H9 (cell line): ENCODE data around the gene MRPL39. TPM values are rescaled to one million over a fixed set of nuclear protein-coding genes. Genes with fewer than 3 reads are reported as not detected.

Experiments
- DNase-seq: peaks from one replicate; pipeline ENCODE4 v3.0.0-alpha.2; 2017
- H2AFZ ChIP-seq: one replicate; pipeline ENCODE4 v1.6.1; 2013; ENCODE audit warnings: mild to moderate bottlenecking, low read length, control low read depth, moderate library complexity
- H2AK5ac ChIP-seq: 2 replicates; pipeline ENCODE4 v1.6.1; 2013; ENCODE audit warnings: low read length, control low read depth, mixed read lengths; ENCODE audit not compliant: insufficient read length
- H2BK120ac ChIP-seq: one replicate; pipeline ENCODE4 v1.6.1; 2013; ENCODE audit warnings: low read depth, mild to moderate bottlenecking, low read length, control low read depth, inconsistent platforms; ENCODE audit not compliant: poor library complexity, severe bottlenecking
- H2BK12ac ChIP-seq: 2 replicates; pipeline ENCODE4 v1.6.1; 2013; ENCODE audit warnings: low read length, control low read depth, mixed read lengths, low read depth; ENCODE audit not compliant: insufficient read length
- H2BK15ac ChIP-seq: 2 replicates; pipeline ENCODE4 v1.6.1; 2013; ENCODE audit warnings: low read depth, low read length, control low read depth
- H2BK20ac ChIP-seq: one replicate; pipeline ENCODE4 v1.6.1; 2013; ENCODE audit warnings: low read depth, mild to moderate bottlenecking, low read length, control low read depth, inconsistent platforms; ENCODE audit not compliant: poor library complexity, severe bottlenecking
- H2BK5ac ChIP-seq: 2 replicates; pipeline ENCODE4 v1.6.1; 2013; ENCODE audit warnings: low read length, control low read depth, mixed read lengths; ENCODE audit not compliant: insufficient read length
- H3K14ac ChIP-seq: 2 replicates; pipeline ENCODE4 v1.6.1; 2013; ENCODE audit warnings: low read length, control low read depth; ENCODE audit not compliant: insufficient read depth
- H3K18ac ChIP-seq: 2 replicates; pipeline ENCODE4 v1.6.1; 2013; ENCODE audit warnings: low read depth, mild to moderate bottlenecking, mixed read lengths, low read length, control low read depth; ENCODE audit not compliant: insufficient read length
- H3K23ac ChIP-seq: 2 replicates; pipeline ENCODE4 v1.6.1; 2013; ENCODE audit warnings: low read length, control low read depth, mixed read lengths, low read depth; ENCODE audit not compliant: insufficient read length
- H3K23me2 ChIP-seq: 2 replicates; pipeline ENCODE4 v1.6.1; 2013; ENCODE audit warnings: low read depth, mild to moderate bottlenecking, mixed read lengths, low read length, control low read depth; ENCODE audit not compliant: insufficient read length, poor library complexity, severe bottlenecking
- H3K27ac ChIP-seq: 2 replicates; pipeline ENCODE4 v1.5.1; 2013; ENCODE audit warnings: low read length, control low read depth, mixed read lengths, low read depth; ENCODE audit not compliant: insufficient read length
- H3K27me3 ChIP-seq: 2 replicates; pipeline ENCODE4 v1.6.1; 2013; ENCODE audit warnings: low read length, control low read depth, inconsistent platforms; ENCODE audit not compliant: insufficient read depth
- H3K4ac ChIP-seq: 2 replicates; pipeline ENCODE4 v1.6.1; 2013; ENCODE audit warnings: low read depth, mild to moderate bottlenecking, control low read depth, inconsistent platforms, low read length, moderate library complexity
- H3K4me1 ChIP-seq: 2 replicates; pipeline ENCODE4 v1.6.1; 2013; ENCODE audit warnings: low read length, control low read depth, inconsistent platforms; ENCODE audit not compliant: insufficient read depth
- H3K4me2 ChIP-seq: 2 replicates; pipeline ENCODE4 v1.6.1; 2013; ENCODE audit warnings: low read length, control low read depth, mixed read lengths; ENCODE audit not compliant: insufficient read length, insufficient read depth
- H3K56ac ChIP-seq: 2 replicates; pipeline ENCODE4 v1.6.1; 2013; ENCODE audit warnings: low read depth, mild to moderate bottlenecking, mixed read lengths, low read length, control low read depth; ENCODE audit not compliant: insufficient read length
- H3K79me1 ChIP-seq: 2 replicates; pipeline ENCODE4 v1.6.1; 2013; ENCODE audit warnings: low read depth, mild to moderate bottlenecking, moderate library complexity, low read length, control low read depth, inconsistent platforms; ENCODE audit not compliant: insufficient read depth, poor library complexity, severe bottlenecking
- H3K79me2 ChIP-seq: 2 replicates; pipeline ENCODE4 v1.6.1; 2013; ENCODE audit warnings: low read length, control low read depth, inconsistent platforms; ENCODE audit not compliant: insufficient read depth
- H3K9ac ChIP-seq: 2 replicates; pipeline ENCODE4 v1.6.1; 2013; ENCODE audit warnings: low read length, control low read depth, mixed read lengths; ENCODE audit not compliant: insufficient read length; ENCODE audit errors: extremely low read depth
- H3K9me3 ChIP-seq: one replicate; pipeline ENCODE4 v1.6.1; 2013; ENCODE audit warnings: low read depth, low read length, inconsistent platforms; ENCODE audit not compliant: control insufficient read depth
- H3T11ph ChIP-seq: one replicate; pipeline ENCODE4 v1.6.1; 2013; ENCODE audit warnings: mild to moderate bottlenecking, low read length, control low read depth, inconsistent platforms
- H4K20me1 ChIP-seq: one replicate; pipeline ENCODE4 v1.6.1; 2013; ENCODE audit not compliant: control insufficient read depth, insufficient read length, insufficient read depth
- H4K5ac ChIP-seq: 2 replicates; pipeline ENCODE4 v1.6.1; 2013; ENCODE audit warnings: low read depth, mild to moderate bottlenecking, mixed read lengths, low read length, control low read depth; ENCODE audit not compliant: insufficient read length
- H4K8ac ChIP-seq: replicated peaks from 2 replicates; pipeline ENCODE4 v1.6.1; 2013; ENCODE audit warnings: low read length, control low read depth, mixed read lengths, low read depth; ENCODE audit not compliant: insufficient read length
- H4K91ac ChIP-seq: 2 replicates; pipeline ENCODE4 v1.6.1; 2013; ENCODE audit warnings: low read depth, mild to moderate bottlenecking, moderate library complexity, mixed read lengths, low read length, control low read depth; ENCODE audit not compliant: insufficient read length
- H3K27ac Mint-ChIP-seq, 3 experiments: 2 replicates in 2 of 3; 3 replicates in 1 of 3; pipeline ENCODE4 v1.8.0; 2020 to 2021; ENCODE audit warnings: mixed read lengths in 3 of 3, mild to moderate bottlenecking in 1 of 3, moderate library complexity in 1 of 3
- H3K27me3 Mint-ChIP-seq: 2 replicates; pipeline ENCODE4 v1.8.0; 2021; ENCODE audit warnings: low read depth, mild to moderate bottlenecking, moderate library complexity, mixed read lengths
- H3K36me3 Mint-ChIP-seq, 3 experiments: 2 replicates in 2 of 3; 3 replicates in 1 of 3; pipeline ENCODE4 v1.8.0; 2020 to 2021; ENCODE audit warnings: low read depth in 3 of 3, mixed read lengths in 3 of 3; ENCODE audit not compliant: insufficient read depth in 1 of 3
- H3K4me1 Mint-ChIP-seq, 2 experiments: 2 replicates each; pipeline ENCODE4 v1.8.0; 2020; ENCODE audit warnings: mixed read lengths in 2 of 2
- H3K4me3 Mint-ChIP-seq, 2 experiments: 2 replicates in 1 of 2; 3 replicates in 1 of 2; pipeline ENCODE4 v1.8.0; 2020 to 2021; ENCODE audit warnings: mild to moderate bottlenecking in 2 of 2, mixed read lengths in 2 of 2, moderate library complexity in 1 of 2
- H3K9me3 Mint-ChIP-seq, 2 experiments: 2 replicates in 1 of 2; 3 replicates in 1 of 2; pipeline ENCODE4 v1.8.0; 2020; ENCODE audit warnings: mild to moderate bottlenecking in 2 of 2, mixed read lengths in 2 of 2, moderate library complexity in 1 of 2
- WGBS: extraction: QIAGEN DNeasy Blood & Tissue Kit; methylation state at CpG from one replicate; pipeline ENCODE4 v1.1.7; 2013; ENCODE audit warnings: missing lambda C conversion rate, low lambda C conversion rate, mixed read lengths; ENCODE audit not compliant: insufficient read length; ENCODE audit errors: extremely low coverage; 5-methylcytosine and 5-hydroxymethylcytosine counted together
- total RNA-seq: library from RNA; stranded (reverse); gene quantifications from 2 replicates; pipeline ENCODE4 v1.2.1, GENCODE V29; 2021
- TF ChIP-seq, protein P1 (sequence below): fragments of 200-600 bp; sonication (generic); conservative IDR thresholded peaks from 3 replicates; pipeline ENCODE4 v1.8.0; 2021; ENCODE audit warnings: antibody characterized with exemption, mild to moderate bottlenecking

The MRPL39 gene
- total RNA-seq, 1 experiment from 2014 or later: 58.8 TPM

DNA sequence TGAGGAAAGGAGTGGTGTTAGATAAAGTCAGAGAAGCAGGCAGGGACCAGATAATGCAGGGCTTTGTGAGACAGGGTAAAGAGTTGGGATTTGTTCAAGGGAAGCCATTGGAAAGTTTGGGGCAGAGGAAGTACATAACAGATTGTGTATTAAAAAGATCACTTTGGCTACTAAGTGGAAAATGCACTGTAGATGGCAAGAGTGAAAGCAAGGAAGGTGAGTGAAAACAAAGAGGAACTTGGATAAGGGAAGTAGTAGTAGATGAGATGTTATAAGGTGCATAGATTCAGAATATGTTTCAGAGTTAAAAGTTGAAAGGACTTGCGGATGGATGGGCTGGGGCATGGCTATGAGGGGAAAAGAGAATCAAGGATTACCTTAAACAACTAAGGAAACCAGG lies 17.4 kb downstream of the MRPL39 start:
- Histone ChIP-seq H3K4me2 (no peak overlapping the region), H3K56ac (no peak overlapping the region), H3K9ac (no peak overlapping the region), H2BK15ac (no peak overlapping the region), H2BK5ac (no peak overlapping the region), H3K14ac (no peak overlapping the region), H2BK12ac (no peak overlapping the region), H3T11ph (no peak overlapping the region), H3K79me2 (no peaks in the 10 kb centered on the region), H3K4ac (no peak overlapping the region), H3K9me3 (no peaks in the 10 kb centered on the region), H3K27ac (no peak overlapping the region), H3K4me1 (no peaks in the 10 kb centered on the region), H2BK20ac (no peak overlapping the region), H2AFZ (no peak overlapping the region), H2BK120ac (no peak overlapping the region), H4K5ac (no peak overlapping the region), H4K20me1 (no peaks in the 10 kb centered on the region), H3K27me3 (no peaks in the 10 kb centered on the region), H3K23me2 (no peaks in the 10 kb centered on the region), H4K8ac (no peak overlapping the region), H3K23ac (no peak overlapping the region), H3K18ac (no peak overlapping the region), H4K91ac (no peak overlapping the region), H2AK5ac (no peak overlapping the region), H3K79me1 (no peaks in the 10 kb centered on the region)
- Mint-ChIP-seq H3K4me3 (no peak overlapping the region), H3K27ac (no peak overlapping the region), H3K27me3 (no peaks in the 10 kb centered on the region), H3K36me3 (peaks cover 4 to 70% (median 57%) of the 10 kb centered on the region in 3 experiments; a peak in 6 of 7 replicates), H3K4me1 (no peaks in the 10 kb centered on the region), H3K9me3 (no peaks in the 10 kb centered on the region)
- WGBS: no CpG with 5 or more reads among the region's 1 CpG
- no peak for DNase-seq
- TF ChIP-seq, protein P1, sequence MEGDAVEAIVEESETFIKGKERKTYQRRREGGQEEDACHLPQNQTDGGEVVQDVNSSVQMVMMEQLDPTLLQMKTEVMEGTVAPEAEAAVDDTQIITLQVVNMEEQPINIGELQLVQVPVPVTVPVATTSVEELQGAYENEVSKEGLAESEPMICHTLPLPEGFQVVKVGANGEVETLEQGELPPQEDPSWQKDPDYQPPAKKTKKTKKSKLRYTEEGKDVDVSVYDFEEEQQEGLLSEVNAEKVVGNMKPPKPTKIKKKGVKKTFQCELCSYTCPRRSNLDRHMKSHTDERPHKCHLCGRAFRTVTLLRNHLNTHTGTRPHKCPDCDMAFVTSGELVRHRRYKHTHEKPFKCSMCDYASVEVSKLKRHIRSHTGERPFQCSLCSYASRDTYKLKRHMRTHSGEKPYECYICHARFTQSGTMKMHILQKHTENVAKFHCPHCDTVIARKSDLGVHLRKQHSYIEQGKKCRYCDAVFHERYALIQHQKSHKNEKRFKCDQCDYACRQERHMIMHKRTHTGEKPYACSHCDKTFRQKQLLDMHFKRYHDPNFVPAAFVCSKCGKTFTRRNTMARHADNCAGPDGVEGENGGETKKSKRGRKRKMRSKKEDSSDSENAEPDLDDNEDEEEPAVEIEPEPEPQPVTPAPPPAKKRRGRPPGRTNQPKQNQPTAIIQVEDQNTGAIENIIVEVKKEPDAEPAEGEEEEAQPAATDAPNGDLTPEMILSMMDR: no peak
